ENCODE results near the gene KIAA0825. TPM values are rescaled to one million over a fixed set of nuclear protein-coding genes. Genes with fewer than 3 reads are reported as not detected.

The KIAA0825 gene
- total RNA-seq, 4 donors from 2014 or later: 12.5 to 32.6 (median 15.9) TPM

DNA sequence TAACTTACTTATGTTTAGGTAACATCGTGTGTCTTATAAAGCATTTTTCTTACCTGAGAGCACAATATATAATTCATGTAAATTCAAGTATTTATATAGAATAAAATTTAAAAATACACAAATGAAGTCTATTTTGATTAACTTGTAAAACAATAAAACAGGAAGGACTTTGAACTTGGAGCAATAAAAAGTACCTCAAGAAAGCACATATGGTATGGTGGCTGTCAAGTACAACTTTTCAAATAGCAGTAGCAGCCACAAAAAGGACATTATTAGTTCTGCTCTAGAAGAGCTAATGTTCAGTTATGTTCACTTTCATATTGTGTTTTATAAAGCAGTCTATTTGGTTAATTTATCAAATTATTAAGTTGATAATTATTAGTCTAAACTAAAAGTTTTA is 31.5 kb upstream of the KIAA0825 start:
- 97 to 99% methylated on average over 1 of the region's 1 CpG for WGBS, 2 donors
- no peak overlapping the region for H3K27ac ChIP-seq
- DNase-seq: no peak

DNA sequence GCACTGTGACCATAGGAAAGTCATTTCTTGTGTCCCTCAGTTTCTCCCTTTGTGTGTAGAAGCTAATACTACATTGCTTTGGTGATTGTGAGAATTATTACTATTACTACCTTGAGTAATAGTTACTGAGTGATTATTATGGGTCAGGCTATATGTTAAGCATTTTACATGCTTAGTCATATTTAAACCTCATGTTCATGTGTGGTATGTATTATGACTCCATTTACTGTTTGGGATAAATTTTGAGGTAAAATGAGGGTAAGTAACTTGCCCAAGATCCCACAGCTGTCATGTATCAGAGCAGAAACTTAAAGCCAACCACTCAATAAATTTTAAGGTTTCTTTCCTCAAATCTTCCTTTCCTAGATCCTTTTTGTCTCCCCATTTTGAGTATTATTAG is 28.4 kb upstream of the KIAA0825 start:
- no peak overlapping the region for H3K27ac ChIP-seq
- no peaks in the 10 kb centered on the region for H3K9me3 ChIP-seq
- H3K4me1 ChIP-seq: no peaks in the 10 kb centered on the region
- no peak for TF ChIP-seq POLR2A (IDR thresholded peaks at IDR 0.05)
- TF ChIP-seq, protein P1, sequence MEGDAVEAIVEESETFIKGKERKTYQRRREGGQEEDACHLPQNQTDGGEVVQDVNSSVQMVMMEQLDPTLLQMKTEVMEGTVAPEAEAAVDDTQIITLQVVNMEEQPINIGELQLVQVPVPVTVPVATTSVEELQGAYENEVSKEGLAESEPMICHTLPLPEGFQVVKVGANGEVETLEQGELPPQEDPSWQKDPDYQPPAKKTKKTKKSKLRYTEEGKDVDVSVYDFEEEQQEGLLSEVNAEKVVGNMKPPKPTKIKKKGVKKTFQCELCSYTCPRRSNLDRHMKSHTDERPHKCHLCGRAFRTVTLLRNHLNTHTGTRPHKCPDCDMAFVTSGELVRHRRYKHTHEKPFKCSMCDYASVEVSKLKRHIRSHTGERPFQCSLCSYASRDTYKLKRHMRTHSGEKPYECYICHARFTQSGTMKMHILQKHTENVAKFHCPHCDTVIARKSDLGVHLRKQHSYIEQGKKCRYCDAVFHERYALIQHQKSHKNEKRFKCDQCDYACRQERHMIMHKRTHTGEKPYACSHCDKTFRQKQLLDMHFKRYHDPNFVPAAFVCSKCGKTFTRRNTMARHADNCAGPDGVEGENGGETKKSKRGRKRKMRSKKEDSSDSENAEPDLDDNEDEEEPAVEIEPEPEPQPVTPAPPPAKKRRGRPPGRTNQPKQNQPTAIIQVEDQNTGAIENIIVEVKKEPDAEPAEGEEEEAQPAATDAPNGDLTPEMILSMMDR (IDR thresholded peaks at IDR 0.05): no peak
- no peak for DNase-seq
- no peaks in the 10 kb centered on the region for H3K27me3 ChIP-seq
- H3K36me3 ChIP-seq: no peaks in the 10 kb centered on the region
- no peak overlapping the region for H3K4me3 ChIP-seq (replicated peaks in 1 of 3)
- intact Hi-C loops (cut with DNase I): no loop called here

More for the DNA sequence above, 31.5 kb upstream of the KIAA0825 start:
- intact Hi-C loops (cut with DNase I): no loop called here
- TF ChIP-seq, protein P1 (IDR thresholded peaks at IDR 0.05): no peak
- TF ChIP-seq POLR2A (IDR thresholded peaks at IDR 0.05): no peak
- H3K4me1 ChIP-seq: no peaks in the 10 kb centered on the region
- no peak overlapping the region for H3K4me3 ChIP-seq (replicated peaks in 1 of 3)
- H3K27me3 ChIP-seq: no peaks in the 10 kb centered on the region
- no peaks in the 10 kb centered on the region for H3K36me3 ChIP-seq
- H3K9me3 ChIP-seq: no peaks in the 10 kb centered on the region

DNA sequence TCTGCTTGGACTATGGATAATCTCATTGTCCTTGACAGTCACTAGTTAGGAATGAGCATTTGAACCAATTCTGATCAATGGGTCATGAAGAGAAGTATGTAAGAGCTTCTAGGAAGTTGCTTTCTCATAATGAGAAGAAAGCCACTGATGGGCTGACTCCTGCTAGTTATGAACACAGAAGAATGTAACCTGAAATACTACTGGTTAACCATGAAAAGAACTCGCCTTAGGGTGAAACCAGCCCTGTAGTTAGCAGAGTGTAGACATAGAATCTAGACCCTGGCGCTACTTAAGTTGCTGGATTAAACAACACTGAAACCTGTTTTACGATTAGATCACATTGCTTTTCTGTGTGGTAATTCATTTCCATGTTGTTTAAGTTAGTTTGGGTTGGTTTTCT is 26.6 kb upstream of the KIAA0825 start:
- Histone ChIP-seq H3K27ac (no peak overlapping the region), H3K4me3 (replicated peaks in 1 of 3) (no peak overlapping the region), H3K36me3 (no peaks in the 10 kb centered on the region), H3K9me3 (no peaks in the 10 kb centered on the region), H3K27me3 (no peaks in the 10 kb centered on the region), H3K4me1 (no peaks in the 10 kb centered on the region)
- DNase-seq: no peak
- intact Hi-C loops (cut with DNase I): no loop called here
- TF ChIP-seq POLR2A (IDR thresholded peaks at IDR 0.05): no peak
- TF ChIP-seq, protein P1 (IDR thresholded peaks at IDR 0.05): no peak
- 95 to 98% methylated on average over 3 of the region's 3 CpGs for WGBS, 2 donors

DNA sequence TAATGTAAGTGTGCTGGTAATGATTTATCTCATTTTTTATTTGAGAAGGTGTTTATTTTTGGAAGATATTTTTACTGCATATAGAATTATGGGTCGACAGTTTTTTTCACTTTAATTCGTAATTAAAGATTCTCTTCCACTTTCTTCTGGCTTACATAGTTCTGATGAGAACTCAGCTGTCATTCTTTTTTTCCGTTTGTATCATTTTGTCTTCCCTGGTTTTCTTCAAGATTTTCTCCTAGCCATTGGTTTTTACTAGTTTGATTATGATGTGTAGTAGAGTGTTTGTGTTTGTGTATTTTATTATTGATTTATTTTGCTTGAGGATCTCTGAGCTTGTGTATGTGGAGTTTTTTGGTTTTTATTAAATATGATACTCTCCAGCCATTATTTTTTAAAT is 21.8 kb upstream of the KIAA0825 start:
- Histone ChIP-seq H3K27ac (no peak overlapping the region), H3K4me1 (no peaks in the 10 kb centered on the region), H3K4me3 (replicated peaks in 1 of 3) (no peak overlapping the region), H3K36me3 (no peaks in the 10 kb centered on the region), H3K27me3 (no peaks in the 10 kb centered on the region), H3K9me3 (no peaks in the 10 kb centered on the region)
- no peak for DNase-seq
- WGBS, 2 donors: 98 to 99% methylated on average over 3 of the region's 3 CpGs
- TF ChIP-seq, protein P1 (IDR thresholded peaks at IDR 0.05): no peak
- TF ChIP-seq POLR2A (IDR thresholded peaks at IDR 0.05): no peak
- intact Hi-C loops (cut with DNase I): no loop called here

DNA sequence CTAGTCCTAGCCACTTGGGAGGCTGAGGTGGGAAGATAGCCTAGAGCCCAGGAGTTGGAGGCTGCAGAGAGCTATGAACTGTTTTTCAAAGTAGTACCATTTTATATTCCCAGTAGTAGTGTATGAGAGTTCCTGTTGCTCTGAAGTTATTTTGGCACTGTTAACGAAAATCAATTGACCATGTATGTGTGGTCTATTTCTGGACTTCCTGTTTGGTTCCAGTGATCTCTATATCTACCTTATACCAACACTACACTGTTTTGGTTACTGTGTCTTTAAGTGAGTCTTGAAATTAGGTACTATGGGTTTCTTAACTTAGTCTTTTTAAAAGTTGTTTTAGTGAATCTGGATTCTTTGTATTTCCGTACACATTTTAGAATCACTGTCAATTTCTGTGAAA is 13.6 kb upstream of the KIAA0825 start:
- H3K4me3 ChIP-seq (replicated peaks in 1 of 3): no peak overlapping the region

More for the DNA sequence above, 13.6 kb upstream of the KIAA0825 start:
- no peak for TF ChIP-seq POLR2A (IDR thresholded peaks at IDR 0.05)
- TF ChIP-seq, protein P1 (IDR thresholded peaks at IDR 0.05): no peak
- 64 to 80% methylated on average over 2 of the region's 2 CpGs for WGBS, 2 donors
- no peaks in the 10 kb centered on the region for H3K27me3 ChIP-seq
- H3K9me3 ChIP-seq: no peaks in the 10 kb centered on the region
- H3K36me3 ChIP-seq: peaks cover 0 to 5% of the 10 kb centered on the region in 2 donors
- H3K27ac ChIP-seq: no peak overlapping the region
- H3K4me1 ChIP-seq: no peaks in the 10 kb centered on the region
- intact Hi-C loops (cut with DNase I): no loop called here
- no peak for DNase-seq
